Gastroesophageal sphincter (tissue), 4 donors: Measurements from ENCODE around the gene FAM53B. TPM values are rescaled to one million over a fixed set of nuclear protein-coding genes. Genes with fewer than 3 reads are reported as not detected.

Experiments used
- ATAC-seq: fragments of 150-250 bp; one replicate; pipeline ENCODE4 v1.9.1; 2016; ENCODE audit warnings: mild to moderate bottlenecking, moderate library complexity
- H3K27ac ChIP-seq, 4 donors: fragments of 200-600 bp; sonication (generic) in 3 of 4; 1 replicate in 3 of 4; 2 replicates in 1 of 4; pipeline ENCODE4 v1.5.1; 2016 to 2019
- H3K27me3 ChIP-seq: fragments of 200-600 bp; sonication (generic); one replicate; pipeline ENCODE4 v1.5.1; 2019
- H3K36me3 ChIP-seq, 2 donors: fragments of 200-600 bp; sonication (generic); one replicate each; pipeline ENCODE4 v1.5.1; 2019; ENCODE audit warnings: control low read depth in 1 of 2
- H3K4me1 ChIP-seq, 3 donors: fragments of 200-600 bp; sonication (generic); 1 replicate in 2 of 3; 2 replicates in 1 of 3; pipeline ENCODE4 v1.5.1; 2016 to 2019; ENCODE audit warnings: control low read depth in 2 of 3
- H3K4me3 ChIP-seq, 2 donors: fragments of 200-600 bp; sonication (generic); one replicate each; pipeline ENCODE4 v1.5.1; 2019; ENCODE audit warnings: mild to moderate bottlenecking in 1 of 2, moderate library complexity in 1 of 2
- H3K9me3 ChIP-seq, 3 donors: fragments of 200-600 bp; sonication (generic); one replicate each; pipeline ENCODE4 v1.5.1; 2017 to 2019; ENCODE audit warnings: control low read depth in 2 of 3
- EP300 ChIP-seq: sonication (generic); formaldehyde crosslinking; IDR thresholded peaks from one replicate; pipeline ENCODE4 v1.6.1; 2017; ENCODE audit warnings: antibody characterized with exemption, mild to moderate bottlenecking
- POLR2A ChIP-seq, 2 donors: fragments of 450-650 bp; IDR thresholded peaks; one replicate each; pipeline ENCODE4 v1.6.1; 2017; ENCODE audit warnings: antibody characterized with exemption in 2 of 2, mild to moderate bottlenecking in 2 of 2, moderate library complexity in 1 of 2
- POLR2AphosphoS5 ChIP-seq: sonication (generic); formaldehyde crosslinking; IDR thresholded peaks from one replicate; pipeline ENCODE4 v1.6.1; 2017; ENCODE audit warnings: antibody characterized with exemption
- WGBS, 2 donors: methylation state at CpG; one replicate each; pipeline ENCODE4 v1.1.5; 2018; ENCODE audit warnings: low coverage in 1 of 2; 5-methylcytosine and 5-hydroxymethylcytosine counted together
- total RNA-seq, 4 donors: library from RNA; depleted of rRNA; stranded (reverse); fragments of >200 nt; gene quantifications; one replicate each; pipeline ENCODE4 v1.1.0, GENCODE V29; 2016
- TF ChIP-seq, protein P1 (sequence below), 4 experiments: fragments of 200-600 bp in 2 of 4; fragments of 450-650 bp in 2 of 4; sonication (generic) in 1 of 4; IDR thresholded peaks; one replicate each; pipeline ENCODE4 v1.5.1; 2017 to 2019; ENCODE audit warnings: antibody characterized with exemption in 4 of 4, mild to moderate bottlenecking in 2 of 4, moderate library complexity in 2 of 4

Gene FAM53B
- total RNA-seq, 4 donors from 2014 or later: 24.5 to 33.0 (median 30.2) TPM

DNA sequence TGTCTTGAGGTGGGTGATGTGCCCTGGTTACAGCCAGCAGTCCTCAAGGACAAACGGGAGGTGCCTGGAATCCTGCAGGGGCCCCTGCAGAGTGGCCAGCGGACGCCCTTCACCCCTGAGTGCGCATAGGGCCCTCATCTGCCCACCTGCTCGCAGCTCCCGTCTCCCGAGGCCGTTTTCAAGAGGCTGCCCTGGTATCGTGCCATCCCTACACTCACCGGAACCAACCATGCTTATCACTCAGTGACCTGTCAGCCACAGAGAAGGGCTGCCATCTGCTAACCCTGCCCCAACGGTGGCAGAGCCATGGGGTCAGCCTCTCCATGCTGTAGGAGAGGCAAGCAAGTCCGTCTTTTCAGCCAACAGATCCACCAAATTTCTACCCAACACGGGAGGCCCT, 122.0 kb downstream of the FAM53B start:
- Histone ChIP-seq H3K9me3 (no peaks in the 10 kb centered on the region), H3K27ac (peak overlapping the region in 3 of 4 donors; percentile 31 to 42 (median 31)), H3K36me3 (peaks cover 0 to 45% of the 10 kb centered on the region in 2 donors), H3K4me3 (no peak overlapping the region), H3K27me3 (no peaks in the 10 kb centered on the region), H3K4me1 (peaks cover 0 to 44% (median 2%) of the 10 kb centered on the region in 3 donors)
- TF ChIP-seq POLR2A (IDR thresholded peaks at IDR 0.05): no peak
- TF ChIP-seq EP300: no peak
- no peak for TF ChIP-seq POLR2AphosphoS5
- TF ChIP-seq, protein P1, sequence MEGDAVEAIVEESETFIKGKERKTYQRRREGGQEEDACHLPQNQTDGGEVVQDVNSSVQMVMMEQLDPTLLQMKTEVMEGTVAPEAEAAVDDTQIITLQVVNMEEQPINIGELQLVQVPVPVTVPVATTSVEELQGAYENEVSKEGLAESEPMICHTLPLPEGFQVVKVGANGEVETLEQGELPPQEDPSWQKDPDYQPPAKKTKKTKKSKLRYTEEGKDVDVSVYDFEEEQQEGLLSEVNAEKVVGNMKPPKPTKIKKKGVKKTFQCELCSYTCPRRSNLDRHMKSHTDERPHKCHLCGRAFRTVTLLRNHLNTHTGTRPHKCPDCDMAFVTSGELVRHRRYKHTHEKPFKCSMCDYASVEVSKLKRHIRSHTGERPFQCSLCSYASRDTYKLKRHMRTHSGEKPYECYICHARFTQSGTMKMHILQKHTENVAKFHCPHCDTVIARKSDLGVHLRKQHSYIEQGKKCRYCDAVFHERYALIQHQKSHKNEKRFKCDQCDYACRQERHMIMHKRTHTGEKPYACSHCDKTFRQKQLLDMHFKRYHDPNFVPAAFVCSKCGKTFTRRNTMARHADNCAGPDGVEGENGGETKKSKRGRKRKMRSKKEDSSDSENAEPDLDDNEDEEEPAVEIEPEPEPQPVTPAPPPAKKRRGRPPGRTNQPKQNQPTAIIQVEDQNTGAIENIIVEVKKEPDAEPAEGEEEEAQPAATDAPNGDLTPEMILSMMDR (IDR thresholded peaks at IDR 0.05): no peak
- WGBS, 2 donors: 100% methylated on average over 2 of the region's 13 CpGs; no CpG with 5 or more reads in 1 of the 2 donors
- ATAC-seq: no peak

DNA sequence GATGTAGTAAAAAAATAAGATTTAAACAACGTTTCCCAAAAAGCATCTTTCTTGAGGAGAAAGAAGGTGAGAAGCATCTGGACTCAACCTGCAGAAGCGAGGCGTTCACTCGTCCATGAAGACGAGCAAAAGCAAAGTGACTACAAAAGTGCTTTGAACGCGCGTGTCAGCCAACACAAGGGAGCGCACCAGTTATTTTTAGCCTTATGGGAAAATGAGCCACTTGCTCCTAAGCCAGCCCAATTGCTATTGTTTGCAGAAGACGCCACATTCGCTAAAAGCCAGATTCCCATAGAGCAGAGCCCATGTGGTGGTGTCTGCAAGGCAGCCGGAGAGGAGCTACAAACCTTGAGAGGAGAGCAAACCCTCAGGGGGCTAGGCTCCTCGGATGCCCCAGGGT, 122.5 kb downstream of the FAM53B start:
- Histone ChIP-seq H3K4me3 (no peak overlapping the region), H3K4me1 (peaks cover 0 to 39% (median 0%) of the 10 kb centered on the region in 3 donors), H3K27me3 (no peaks in the 10 kb centered on the region), H3K27ac (peak overlapping the region in 3 of 4 donors; percentile 31 to 42 (median 31)), H3K9me3 (no peaks in the 10 kb centered on the region), H3K36me3 (peaks cover 0 to 50% of the 10 kb centered on the region in 2 donors)
- TF ChIP-seq POLR2AphosphoS5: no peak
- TF ChIP-seq, protein P1 (IDR thresholded peaks at IDR 0.05): peak in 1 of 4 experiments; percentile 22
- no peak for TF ChIP-seq EP300
- no peak for TF ChIP-seq POLR2A (IDR thresholded peaks at IDR 0.05)
- ATAC-seq: no peak
- WGBS, 2 donors: 55 to 68% methylated on average over 8 to 9 of the region's 13 CpGs

DNA sequence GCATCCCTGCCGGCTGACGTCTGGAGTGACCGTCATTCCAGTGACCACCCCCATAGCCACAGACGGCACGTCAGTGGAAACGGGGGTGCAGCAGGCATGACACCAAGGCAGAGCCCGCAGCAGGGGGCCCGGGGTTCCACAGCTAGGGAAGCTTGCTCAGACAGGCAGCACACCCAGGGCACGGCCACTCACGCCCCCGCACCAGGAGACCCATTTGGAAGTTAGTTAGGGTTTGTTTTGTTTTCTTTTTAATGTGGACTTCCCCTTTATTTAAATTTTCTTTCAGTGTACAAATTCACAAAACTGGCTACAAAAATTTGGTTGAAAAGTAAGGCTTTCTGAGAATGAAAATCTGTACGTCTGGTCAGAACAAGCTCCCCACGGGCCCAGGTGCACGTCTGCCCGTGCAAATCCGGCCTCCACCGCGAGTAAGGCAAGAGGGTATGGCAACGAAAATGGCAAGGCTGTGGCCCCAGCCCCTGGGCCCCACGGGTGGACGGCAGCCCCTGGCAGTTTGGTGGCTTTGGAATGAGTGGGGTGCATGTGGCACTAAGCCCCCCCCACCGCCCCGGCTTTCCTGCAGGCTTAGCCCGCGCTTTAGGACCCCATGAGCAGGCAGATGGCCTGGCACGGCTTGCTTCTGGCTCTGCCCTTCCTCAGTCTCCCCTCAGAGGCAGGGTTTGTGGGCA, 124.2 kb downstream of the FAM53B start:
- H3K27me3 ChIP-seq: no peaks in the 10 kb centered on the region
- 76 to 88% methylated on average over 8 to 15 of the region's 26 CpGs for WGBS, 2 donors
- H3K36me3 ChIP-seq: peaks cover 0 to 58% of the 10 kb centered on the region in 2 donors
- TF ChIP-seq EP300 (no peak), POLR2AphosphoS5 (no peak), POLR2A (IDR thresholded peaks at IDR 0.05) (no peak)
- TF ChIP-seq, protein P1 (IDR thresholded peaks at IDR 0.05): no peak
- no peak for ATAC-seq
- H3K9me3 ChIP-seq: no peaks in the 10 kb centered on the region
- H3K27ac ChIP-seq: no peak overlapping the region
- H3K4me3 ChIP-seq: no peak overlapping the region
- H3K4me1 ChIP-seq: peaks cover 0 to 22% (median 0%) of the 10 kb centered on the region in 3 donors

DNA sequence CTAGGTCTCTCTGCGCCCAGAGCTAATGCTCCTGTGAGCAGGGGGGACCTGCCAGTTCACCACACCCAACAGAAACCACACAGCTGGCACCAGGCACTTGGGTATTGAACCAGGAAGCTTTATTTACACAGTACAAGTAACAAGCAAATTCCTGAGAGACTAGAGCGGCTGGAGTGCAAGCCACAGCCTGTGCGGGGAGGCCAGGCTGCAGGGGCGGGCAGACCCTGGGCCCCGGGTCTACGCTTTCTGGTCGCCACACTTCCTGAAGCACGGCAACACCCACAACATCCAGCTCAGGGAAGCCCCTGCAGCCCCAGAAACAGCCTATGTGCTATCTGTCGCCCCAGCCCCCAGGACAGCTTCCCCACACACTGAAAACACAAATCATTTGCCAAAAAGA, 125.0 kb downstream of the FAM53B start:
- Histone ChIP-seq H3K36me3 (peaks cover 0 to 58% of the 10 kb centered on the region in 2 donors), H3K27me3 (no peaks in the 10 kb centered on the region), H3K4me1 (peaks cover 0 to 20% (median 0%) of the 10 kb centered on the region in 3 donors), H3K9me3 (no peaks in the 10 kb centered on the region), H3K27ac (no peak overlapping the region), H3K4me3 (no peak overlapping the region)
- TF ChIP-seq POLR2A (IDR thresholded peaks at IDR 0.05) (no peak), POLR2AphosphoS5 (no peak), EP300 (no peak)
- TF ChIP-seq, protein P1 (IDR thresholded peaks at IDR 0.05): no peak
- no peak for ATAC-seq
- no CpG with 5 or more reads among the region's 9 CpGs for WGBS, 2 donors
